HG03354 (cell line): ENCODE measurements around the gene PAPPA.
A peak's percentile ranks its signal among the peaks of the same experiment; 100 is the strongest.

Experiments
- ATAC-seq: cut with Tn5 transposase; IDR thresholded peaks from one replicate; pipeline ENCODE4 v1.9.1; 2021; ENCODE audit warnings: mild to moderate bottlenecking; ENCODE audit not compliant: unreplicated experiment, poor library complexity, severe bottlenecking

PAPPA gene

DNA sequence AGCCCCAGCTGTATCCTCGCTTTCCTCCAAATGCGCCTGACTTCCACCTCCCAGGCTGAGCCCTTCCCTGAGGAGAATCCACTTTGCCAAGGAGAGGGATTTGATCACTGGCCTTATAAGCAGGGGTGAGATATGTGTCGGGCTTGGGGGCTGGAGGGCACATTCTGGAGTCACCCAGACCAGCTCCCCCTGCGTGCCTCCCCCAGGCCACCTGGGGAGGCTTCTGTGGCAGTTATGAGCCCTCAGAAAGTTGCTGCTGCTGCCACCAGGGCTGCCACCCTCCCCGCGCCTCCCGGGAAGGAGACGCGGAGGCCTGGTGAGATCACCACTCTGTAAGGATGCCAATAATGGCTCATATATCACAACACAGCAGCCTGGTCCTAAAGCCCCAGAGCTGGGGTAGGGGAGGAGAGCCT lies 211.5 kb downstream of the PAPPA start:
- ATAC-seq = no peak

DNA sequence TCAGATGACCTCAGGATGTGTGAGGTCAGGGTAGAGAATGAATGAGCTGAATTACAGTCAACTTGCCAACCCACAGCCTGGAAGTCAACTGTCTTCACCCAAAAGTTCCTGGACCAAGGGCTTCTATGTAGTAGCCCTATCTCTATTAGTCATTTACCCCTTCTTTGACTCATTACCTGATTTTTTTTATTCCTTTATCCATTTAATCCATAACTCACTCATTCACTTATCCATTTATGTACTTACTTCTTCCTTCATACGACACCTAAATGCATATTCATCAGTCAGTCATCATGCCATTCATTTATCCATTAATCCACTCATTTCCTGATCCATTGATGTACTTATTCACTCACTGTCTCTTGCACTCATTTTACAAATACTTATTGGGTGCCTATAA lies 212.7 kb downstream of the PAPPA start:
- ATAC-seq = no peak

DNA sequence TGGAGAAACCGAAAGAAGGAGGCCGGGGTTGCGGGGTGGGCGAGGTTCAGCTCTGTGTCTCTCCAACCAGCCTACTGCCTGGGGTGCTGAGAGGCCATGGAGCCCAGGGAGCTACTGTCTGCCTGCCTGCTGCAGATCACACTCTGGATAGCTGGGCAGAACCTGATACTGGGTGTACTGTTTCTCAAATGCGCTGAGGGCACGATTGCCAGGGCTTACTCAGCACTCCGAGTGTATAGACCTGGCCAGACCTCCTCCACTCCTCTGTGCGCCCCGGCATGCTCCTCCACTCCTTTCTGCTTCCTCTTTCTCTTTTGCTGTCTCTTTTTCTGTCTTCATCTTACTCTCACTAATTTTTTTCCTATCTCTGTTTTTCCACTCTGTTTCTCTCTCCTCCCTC lies 215.1 kb downstream of the PAPPA start:
- ATAC-seq = no peak

DNA sequence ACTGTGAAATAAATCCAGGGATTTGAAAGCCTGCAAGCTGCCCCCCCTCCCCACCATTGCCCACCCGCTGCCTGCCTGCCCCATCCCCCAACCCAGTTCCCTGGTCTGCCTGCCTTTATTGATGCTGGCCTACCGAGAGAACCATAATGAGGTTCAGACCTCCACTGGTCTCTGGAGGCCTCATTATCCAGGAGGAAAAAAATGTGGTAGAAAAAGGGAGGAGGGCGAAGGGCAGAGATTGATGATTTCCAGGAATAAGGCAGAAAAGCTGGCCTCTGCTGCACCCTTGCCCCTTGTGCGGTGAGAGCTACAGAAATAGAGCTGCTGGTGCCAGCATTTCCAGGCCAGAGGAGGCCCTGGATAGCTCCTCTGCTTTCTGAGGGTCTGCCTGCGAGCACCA lies 216.1 kb downstream of the PAPPA start:
- ATAC-seq = no peak

DNA sequence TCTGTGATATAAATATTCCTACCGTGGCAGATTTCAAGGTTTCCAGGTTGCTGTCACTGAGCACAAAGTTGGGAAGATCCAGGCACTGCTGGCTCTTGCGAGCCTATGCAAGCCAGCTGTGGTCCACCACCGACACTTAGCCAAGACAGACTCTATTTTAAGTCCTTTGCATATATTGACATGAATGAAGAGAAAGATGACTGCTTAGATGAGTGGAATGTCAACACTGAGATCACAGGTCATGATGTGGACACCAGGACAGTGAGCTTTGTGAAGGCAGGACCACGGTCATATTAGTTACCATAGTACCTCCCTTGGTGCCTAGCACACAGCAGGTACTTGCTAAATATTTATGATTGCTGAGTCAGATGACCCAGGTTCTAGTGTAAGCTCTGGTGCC lies 217.0 kb downstream of the PAPPA start:
- no peak for ATAC-seq

DNA sequence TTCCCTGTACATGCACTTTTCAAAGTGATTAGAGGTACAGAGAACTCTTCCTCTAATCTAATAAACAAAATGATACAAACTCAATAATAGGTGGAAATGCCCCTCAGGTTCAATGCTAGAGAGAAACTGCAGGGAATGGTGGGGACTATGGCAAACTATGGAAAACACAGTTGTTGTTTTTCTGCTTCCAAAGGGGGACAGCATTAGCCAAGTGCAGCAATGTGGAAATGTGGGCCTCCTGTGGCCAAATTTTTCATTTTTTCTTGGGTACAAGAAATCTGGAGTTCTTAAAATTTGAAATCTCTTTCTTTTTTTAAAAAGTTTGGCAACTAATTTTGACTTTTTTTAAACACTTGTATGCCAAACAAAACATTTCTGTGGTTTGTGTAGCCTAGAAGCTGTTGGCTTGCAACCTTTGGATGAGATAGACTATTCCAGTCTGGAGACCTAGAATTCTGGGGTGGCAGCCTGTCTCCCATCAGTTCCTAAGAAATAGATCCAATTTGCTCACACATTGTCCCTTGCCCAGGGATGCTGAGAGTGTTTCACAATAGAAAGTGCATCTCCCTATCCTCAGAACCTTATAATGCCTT lies 218.6 kb downstream of the PAPPA start:
- ATAC-seq = no peak

DNA sequence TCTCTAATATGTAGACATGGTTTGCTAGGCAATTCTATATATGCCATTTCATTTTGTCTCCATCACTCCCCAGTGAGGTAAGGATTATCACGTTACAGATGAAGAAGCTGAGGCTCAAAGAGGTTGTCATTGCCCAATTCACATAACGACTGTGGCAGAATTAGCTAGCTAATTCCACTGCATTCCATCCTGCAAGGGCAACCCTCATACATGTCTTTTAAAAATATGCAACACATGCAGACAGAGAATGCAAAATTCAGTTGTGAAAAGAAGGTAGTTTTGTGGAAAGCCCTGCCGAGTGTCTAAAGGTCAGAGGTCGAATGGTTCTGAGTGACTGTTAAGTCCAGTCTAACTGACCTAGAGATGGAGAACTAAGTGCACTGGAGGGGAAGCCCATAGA lies 219.2 kb downstream of the PAPPA start:
- ATAC-seq = no peak

DNA sequence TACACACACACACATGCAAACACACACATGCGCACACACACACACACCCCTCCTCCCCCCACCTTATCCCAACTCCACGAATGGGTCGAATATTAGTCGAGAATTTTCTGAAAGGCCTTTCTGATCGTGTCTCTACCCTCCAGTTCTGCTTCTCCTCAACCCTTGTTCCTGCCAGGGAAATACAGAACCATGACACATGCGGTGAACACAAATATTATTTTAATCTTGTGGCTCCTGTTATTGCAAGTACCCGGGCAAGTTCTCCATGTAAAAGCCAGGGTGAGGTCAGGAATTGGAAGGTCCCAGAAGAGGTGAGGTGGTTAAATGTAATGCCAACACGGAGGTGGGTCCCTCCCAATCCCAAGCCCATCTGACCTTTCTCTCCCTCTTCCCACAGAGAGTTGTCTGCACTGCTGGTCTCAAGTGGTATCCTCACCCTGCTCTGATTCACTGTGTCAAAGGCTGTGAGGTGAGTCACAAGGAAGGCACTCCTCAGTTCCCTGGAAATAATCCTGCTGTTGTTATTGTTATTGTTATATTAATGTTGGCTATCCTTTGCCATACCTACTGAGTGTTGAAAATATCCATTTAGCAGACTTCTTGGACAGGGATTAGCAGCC lies 223.7 kb downstream of the PAPPA start:
- no peak for ATAC-seq

DNA sequence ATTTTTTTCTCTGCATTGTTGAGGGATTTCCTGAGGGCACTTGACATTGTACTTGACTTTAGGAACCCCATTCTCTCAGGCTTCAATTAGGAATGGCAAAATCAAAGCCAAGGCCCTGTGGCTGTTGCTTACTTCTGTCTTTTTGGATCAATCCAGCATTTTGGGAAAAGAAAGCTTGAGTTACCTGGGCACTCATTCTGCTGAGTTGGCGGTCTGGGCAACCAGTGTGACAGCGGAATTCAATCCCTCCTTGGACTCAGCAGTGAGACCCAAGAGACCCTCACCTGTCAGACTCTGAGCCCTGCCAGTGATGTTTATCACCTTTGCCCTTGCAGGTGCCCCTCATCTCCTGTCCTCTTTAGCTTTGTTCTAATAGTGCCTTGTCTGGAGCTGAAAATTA lies 225.3 kb downstream of the PAPPA start:
- no peak for ATAC-seq

DNA sequence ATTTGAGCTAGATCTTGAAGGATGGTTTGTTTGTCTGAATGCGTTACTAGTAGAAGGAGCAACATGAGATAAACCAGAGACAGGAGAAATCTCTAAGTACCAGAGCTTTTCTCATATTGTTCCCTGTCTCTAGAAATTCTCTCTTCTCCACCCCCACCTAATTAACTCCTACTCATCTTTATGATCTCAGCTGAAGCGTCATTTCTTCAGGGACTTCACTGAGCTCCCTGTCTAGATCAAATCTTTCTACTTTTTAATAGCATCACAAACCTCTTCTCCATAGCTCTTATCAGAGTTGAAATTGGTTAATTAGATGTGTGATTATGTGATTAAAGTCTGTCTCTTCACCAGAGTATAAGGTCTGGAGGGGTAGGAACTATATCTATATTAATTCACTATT lies 226.2 kb downstream of the PAPPA start:
- ATAC-seq = no peak

DNA sequence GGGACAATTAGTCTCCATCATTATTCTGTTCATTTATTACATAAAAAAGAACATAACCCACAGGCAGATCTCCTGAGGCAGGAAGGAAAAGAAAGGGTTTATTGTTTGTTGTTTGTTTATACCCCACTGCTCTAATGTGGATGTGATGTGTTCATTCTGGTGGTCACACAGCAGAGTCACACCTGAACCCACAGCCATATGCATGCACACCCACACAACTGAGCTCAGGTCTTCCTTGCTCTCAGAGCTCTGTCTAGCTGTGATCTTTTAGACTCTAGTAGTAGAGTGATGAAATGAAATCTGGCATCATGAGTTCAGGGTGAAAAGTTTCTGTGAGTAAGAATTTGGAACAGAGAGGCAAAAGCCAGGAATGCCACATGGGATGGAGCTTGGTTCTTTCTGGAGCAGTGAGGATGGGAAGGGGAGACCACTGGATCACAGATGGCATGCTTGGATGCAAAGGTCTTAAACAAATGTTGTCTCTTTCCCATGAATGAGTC lies 227.0 kb downstream of the PAPPA start:
- peak; percentile 51 for ATAC-seq

DNA sequence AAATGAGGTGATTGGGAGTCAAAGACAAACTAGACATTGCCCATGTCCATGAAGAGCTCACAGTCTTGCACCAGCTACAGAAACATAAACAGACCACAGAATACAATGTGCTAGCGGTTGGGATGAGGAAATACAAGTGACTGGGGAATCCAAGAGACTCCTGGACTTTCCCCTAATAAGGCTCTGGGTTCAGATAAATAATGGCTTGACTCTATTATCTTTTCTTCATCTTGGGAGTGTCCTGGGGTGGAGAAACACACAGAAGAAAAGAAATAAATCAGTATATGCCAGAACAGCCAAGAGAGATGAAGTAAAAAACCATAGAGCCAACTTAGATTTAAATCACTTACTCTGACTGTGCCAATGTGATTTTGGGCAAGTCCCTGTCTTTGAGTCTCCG lies 227.8 kb downstream of the PAPPA start:
- no peak for ATAC-seq

DNA sequence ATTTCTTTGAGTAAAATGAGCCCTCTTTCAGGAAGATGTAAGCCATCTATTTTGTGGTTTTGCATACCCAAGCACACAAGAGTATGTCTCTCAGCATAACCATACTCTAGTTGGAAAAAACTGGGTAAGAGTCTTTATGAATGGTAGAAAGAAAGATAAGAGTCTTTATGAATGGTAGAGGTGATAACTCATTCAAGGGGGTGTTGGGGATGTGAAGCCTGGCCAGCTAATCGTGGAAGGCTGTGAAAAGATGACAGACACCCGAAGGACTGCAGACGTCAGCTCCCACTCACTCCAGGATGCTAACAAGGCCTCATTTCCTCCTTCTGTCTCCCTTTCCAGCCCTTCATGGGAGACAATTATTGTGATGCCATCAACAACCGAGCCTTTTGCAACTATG lies 228.5 kb downstream of the PAPPA start:
- no peak for ATAC-seq

DNA sequence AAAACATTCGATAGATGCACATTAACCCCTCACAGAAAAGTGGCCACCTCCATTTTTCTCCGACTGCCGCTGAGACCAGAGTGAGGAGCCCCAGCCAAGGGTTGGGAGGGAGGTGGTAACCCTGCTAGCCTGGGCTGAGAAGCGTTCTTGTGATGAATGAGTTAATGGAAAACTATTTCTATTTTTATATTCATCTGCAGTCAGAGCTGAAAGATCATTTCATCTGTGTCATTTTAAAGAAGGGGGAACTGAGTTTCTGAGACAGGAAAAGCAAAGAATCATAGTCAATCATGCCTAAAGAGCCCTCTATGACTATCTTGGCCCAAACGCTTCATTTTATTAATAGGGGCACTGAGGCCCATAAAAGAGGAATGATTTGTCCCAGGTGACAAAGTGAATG lies 229.5 kb downstream of the PAPPA start:
- no peak for ATAC-seq

DNA sequence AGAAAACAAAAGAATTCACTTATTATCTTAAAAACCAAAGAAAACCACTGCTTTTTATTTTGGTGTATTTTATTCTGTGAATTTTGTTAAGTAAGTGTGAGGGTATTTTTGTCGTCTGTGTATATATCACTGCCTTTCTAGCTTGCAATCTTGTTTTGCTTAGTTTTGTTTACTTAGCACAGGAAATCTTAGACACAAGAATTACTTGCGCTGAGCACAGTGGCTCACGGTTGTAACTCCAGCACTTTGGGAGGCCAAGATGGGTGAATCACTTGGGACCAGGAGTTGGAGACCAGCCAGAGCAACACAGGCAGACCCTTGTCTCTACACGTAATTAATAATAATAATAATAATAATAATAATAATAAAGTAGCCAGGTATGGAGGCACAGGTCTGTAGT lies 230.3 kb downstream of the PAPPA start:
- ATAC-seq = no peak

DNA sequence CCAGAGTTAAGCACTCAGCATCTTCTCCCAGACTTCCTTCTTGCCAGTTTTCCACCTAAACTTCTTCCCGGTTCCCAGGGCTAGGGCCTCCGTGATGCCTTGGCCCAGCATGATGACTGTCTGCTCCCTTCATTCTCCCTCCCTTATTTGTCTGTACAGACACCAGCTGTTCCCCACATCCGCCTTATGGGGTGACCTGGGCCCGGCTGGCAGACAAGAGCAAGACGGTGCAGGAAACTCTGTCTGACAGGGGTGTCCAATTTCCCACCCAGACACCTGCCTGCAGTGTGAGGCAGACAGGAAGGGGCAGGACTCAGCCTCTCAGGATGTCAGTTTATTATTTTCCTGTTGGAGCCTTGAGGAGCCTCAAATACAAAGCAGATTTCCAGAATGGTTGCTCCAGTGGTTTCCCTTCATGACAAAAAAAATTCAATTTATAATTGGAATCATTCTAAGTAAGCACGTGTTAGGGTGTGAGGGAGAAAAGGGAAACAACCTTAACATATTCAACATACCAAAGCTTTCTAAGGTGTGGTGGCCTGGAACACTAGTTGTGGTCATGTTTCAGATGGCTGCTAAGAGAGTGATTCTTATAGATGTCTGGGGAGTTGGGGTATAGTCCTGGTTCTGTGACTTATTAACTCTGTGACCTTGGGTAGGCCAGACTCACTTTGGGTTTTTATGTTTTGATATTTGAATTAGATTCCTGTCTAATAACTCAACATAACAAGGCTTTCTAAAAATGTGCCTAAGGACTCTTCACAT lies 234.5 kb downstream of the PAPPA start:
- ATAC-seq = peak; percentile 84

DNA sequence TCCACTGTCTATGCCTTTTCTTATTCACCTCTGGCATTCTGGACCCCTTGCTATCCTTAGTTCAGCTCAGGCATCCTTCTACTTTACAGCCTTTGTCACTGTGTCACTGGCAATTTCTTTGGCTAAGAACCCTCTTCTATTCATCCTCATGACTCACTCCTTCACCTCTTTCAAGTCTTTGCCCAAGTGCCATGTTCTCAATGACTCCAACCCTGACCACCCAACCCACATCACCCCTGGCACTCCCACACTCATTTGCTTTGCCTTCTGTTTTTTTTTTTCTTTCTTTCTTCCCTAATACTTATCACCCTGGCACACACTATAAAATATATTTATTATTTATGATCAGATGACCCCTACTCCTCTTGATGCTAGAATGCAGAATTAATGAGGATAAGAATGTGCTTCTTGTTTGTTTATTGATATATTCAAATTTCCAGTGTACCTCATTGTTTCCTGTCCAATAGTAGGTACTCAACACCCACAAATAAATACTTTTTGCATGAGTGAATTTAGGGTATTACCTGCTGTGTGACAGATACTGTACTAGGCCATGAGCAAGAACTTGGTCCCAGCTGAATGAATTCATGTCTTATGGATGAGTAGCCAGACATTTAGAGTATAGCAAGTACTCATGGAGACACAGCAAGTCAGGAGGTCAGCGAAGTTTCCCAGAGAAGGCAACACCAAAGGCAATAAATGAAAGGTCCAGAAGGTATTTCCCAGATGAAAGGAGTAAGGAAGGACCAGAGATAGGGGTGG lies 236.1 kb downstream of the PAPPA start:
- peak; percentile 19 for ATAC-seq

DNA sequence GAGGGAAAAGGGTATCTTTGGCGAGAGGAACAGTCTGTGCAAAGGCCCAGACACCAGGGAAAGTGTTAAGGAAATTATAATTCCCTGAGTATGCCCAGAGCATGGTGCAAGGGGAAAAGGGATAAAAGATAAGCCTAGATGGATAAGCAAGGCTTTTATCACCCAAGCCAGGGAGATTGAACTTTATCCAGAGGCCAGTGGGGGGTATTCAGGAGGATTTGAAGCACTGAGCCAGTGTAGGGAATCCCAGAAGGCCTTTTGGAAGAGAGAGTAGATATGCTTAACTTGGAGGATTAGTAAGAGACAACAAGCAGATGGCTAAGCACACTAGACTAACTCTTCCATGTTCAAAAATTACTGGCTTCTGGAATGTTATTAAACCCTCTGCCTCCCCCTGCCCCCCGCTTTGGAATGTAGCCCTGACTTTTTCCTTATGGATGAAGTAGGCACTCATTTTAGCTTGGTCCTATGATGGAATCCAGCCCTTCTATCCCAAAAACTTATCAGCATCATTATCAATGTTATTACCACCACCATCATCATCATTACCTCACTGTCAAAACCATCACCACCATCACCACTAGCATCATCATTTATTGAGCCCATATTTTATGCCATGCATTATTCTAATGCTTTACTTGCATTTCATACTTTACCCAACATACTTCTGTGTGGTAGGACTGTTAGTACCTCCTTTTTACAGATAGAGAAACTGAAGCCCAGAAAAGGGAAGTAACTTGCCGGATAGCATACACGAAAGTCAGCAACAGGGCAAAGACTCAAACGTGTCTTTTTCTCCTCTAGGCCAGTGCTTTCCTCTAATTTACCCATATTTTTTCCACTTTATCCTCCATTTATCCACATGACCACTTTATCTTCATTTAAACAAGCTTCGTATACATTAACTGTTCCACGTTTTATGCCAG lies 237.0 kb downstream of the PAPPA start:
- ATAC-seq = peak; percentile 65

DNA sequence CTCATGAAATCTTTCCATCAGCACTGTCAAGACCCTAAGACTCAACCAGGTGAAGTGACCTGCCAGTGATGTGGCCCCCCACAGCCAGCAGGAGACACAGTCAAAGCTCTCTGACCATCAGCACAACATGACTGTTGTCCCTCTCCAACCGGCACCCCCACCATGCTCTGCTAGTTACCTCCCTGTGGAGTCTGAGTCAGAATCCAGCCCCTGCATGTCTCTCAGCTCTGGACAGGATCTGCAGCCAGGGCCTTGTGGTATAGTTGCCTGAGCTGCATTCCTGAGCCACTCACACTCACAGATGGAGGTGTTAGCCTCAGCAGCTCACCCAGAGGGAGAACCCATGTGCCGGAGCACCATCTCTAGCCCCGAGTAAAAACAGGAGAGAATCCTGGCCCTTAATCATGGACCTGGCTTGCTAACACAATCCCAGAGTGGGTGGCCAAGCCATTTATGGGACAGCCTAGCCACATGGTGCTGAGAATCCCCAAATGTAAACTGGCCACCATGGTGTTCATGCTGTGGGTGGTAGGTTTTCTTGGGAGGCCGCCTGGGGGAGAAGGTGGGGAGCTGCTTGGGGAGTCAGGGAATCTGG lies 237.8 kb downstream of the PAPPA start:
- ATAC-seq = no peak
